Neural cell (in vitro differentiated cells): ENCODE results near the gene FBXO4.

Experiments used
- CTCF ChIP-seq: fragments of 450-650 bp; IDR thresholded peaks from 2 replicates; pipeline ENCODE4 v1.5.1; 2014; ENCODE audit warnings: antibody characterized with exemption, mild to moderate bottlenecking, moderate library complexity; ENCODE audit not compliant: poor library complexity, severe bottlenecking
- EP300 ChIP-seq: fragments of 450-650 bp; conservative IDR thresholded peaks from 2 replicates; pipeline ENCODE4 v1.6.1; 2014; ENCODE audit warnings: antibody characterized with exemption, mild to moderate bottlenecking, moderate library complexity; ENCODE audit not compliant: poor library complexity, severe bottlenecking
- TF ChIP-seq, protein P1 (sequence below): IDR thresholded peaks from 2 replicates; pipeline ENCODE4 v1.6.1; 2012; ENCODE audit warnings: borderline replicate concordance

DNA sequence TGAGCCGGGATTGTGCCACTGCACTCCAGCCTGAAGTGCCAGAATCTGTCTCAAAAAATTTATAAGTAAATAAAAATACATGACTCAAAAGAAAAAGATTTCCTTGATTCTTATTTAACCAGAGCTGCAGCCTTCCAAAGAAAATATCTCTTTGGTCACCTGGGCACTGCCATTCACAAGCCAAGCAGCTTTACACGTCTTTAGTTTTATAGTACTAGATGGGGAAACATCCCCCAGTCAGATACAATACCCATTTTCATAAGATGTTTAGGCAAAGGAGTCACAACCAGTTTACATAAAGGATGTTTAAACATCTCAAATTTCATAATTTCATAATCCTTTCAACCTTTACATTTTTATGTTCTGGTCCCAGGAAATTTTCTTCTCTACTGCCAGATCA is 41.1 kb upstream of the FBXO4 start:
- TF ChIP-seq EP300 = no peak
- no peak for TF ChIP-seq CTCF
- TF ChIP-seq, protein P1, sequence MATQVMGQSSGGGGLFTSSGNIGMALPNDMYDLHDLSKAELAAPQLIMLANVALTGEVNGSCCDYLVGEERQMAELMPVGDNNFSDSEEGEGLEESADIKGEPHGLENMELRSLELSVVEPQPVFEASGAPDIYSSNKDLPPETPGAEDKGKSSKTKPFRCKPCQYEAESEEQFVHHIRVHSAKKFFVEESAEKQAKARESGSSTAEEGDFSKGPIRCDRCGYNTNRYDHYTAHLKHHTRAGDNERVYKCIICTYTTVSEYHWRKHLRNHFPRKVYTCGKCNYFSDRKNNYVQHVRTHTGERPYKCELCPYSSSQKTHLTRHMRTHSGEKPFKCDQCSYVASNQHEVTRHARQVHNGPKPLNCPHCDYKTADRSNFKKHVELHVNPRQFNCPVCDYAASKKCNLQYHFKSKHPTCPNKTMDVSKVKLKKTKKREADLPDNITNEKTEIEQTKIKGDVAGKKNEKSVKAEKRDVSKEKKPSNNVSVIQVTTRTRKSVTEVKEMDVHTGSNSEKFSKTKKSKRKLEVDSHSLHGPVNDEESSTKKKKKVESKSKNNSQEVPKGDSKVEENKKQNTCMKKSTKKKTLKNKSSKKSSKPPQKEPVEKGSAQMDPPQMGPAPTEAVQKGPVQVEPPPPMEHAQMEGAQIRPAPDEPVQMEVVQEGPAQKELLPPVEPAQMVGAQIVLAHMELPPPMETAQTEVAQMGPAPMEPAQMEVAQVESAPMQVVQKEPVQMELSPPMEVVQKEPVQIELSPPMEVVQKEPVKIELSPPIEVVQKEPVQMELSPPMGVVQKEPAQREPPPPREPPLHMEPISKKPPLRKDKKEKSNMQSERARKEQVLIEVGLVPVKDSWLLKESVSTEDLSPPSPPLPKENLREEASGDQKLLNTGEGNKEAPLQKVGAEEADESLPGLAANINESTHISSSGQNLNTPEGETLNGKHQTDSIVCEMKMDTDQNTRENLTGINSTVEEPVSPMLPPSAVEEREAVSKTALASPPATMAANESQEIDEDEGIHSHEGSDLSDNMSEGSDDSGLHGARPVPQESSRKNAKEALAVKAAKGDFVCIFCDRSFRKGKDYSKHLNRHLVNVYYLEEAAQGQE = no peak
